ENCODE measurements around the gene CENPF.
A peak's percentile ranks its signal among the peaks of the same experiment; 100 is the strongest.
"Not testable (repeated sequence)": the region's sequence is repeated elsewhere in the genome, so short reads cannot be mapped to it uniquely, and the experiment has no call there.

CENPF gene, protein sequence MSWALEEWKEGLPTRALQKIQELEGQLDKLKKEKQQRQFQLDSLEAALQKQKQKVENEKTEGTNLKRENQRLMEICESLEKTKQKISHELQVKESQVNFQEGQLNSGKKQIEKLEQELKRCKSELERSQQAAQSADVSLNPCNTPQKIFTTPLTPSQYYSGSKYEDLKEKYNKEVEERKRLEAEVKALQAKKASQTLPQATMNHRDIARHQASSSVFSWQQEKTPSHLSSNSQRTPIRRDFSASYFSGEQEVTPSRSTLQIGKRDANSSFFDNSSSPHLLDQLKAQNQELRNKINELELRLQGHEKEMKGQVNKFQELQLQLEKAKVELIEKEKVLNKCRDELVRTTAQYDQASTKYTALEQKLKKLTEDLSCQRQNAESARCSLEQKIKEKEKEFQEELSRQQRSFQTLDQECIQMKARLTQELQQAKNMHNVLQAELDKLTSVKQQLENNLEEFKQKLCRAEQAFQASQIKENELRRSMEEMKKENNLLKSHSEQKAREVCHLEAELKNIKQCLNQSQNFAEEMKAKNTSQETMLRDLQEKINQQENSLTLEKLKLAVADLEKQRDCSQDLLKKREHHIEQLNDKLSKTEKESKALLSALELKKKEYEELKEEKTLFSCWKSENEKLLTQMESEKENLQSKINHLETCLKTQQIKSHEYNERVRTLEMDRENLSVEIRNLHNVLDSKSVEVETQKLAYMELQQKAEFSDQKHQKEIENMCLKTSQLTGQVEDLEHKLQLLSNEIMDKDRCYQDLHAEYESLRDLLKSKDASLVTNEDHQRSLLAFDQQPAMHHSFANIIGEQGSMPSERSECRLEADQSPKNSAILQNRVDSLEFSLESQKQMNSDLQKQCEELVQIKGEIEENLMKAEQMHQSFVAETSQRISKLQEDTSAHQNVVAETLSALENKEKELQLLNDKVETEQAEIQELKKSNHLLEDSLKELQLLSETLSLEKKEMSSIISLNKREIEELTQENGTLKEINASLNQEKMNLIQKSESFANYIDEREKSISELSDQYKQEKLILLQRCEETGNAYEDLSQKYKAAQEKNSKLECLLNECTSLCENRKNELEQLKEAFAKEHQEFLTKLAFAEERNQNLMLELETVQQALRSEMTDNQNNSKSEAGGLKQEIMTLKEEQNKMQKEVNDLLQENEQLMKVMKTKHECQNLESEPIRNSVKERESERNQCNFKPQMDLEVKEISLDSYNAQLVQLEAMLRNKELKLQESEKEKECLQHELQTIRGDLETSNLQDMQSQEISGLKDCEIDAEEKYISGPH (N-terminal part only)

DNA sequence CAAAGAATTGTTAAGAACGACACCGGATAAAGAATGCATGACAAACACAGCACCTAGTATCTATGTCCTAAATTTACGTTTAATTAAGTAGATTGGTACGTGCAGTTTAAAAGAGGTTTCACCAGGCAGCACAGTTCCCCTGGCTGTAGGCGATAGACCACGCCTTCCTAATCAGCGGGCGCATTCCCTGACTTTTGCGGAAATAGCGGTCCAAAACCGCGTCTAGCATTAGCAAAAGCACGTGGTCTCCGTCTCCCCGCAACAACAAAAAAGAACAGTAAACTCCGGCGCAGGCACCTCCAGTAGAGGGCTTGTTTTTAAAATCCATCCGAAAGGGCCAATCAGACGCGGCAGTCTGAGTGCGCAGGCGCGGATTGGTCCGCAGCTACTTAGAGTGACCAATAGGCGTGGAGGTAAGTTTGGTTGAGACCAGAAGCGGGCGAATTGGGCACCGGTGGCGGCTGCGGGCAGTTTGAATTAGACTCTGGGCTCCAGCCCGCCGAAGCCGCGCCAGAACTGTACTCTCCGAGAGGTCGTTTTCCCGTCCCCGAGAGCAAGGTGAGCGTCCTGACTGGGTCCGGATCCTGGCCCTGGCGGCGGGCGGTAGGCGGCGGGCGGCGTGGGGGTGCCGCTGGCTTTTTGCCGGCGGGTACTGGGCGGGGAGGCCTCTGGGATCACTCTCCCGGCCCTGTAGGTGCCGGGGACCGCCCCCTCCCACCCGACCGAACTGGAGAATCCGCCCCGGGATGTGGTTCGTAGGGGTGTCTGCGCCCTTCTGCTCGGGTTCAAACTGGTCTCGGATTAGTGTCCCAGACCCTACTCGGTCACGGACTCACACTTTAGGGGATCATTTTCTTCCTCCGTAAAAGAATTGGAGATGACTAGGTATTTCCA is at the start of gene CENPF:
TSS of gene CENPF (plus strand) at position 432 of the 894 bp plus-strand sequence. CDS start 10,560 bp downstream, outside the sequence.
- DNase-seq = peak; percentile 99

- DNase-seq = peak; percentile 88
Observed at GRCh38 chr1:214557952-214558735, 44.9 kb upstream of the CENPF start.

DNA sequence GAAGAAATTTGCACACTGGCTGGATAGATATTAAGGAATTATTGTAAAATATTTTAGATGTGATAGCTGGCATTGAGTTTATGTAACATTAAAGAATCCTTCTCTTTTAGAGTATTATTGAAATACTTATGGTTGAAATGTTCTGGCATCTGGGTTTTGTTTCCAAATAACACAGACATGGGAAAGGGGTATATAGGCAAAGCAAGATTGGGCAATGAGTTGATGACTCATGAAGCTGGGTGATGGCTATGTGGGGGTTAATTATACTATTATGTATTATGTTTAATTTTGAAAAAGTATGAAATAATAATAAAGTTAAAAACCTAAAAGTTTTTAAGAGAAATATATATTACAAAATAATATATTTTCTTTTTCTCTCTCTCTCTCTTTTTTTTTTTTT is 39.1 kb upstream of the CENPF start:
- peak; percentile 45 for DNase-seq

DNA sequence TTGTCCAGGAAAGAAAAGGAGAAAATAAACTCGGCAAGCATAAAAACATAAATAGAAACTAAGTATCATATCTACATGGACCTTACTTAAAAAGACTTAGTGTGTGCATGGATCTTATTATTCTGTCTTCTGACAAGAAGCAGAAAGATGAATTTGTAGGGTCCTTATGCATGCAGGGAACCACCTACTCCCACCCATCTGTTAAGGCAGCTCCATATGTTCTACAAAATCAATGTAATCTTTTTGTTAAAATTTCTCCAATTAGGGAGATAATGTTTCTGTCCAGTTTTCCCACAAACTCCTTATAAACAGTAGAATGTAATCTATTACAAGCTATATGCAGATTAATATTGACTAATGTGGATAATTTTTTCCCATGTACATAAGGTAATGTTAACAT is 37.7 kb upstream of the CENPF start:
- DNase-seq = no peak

- DNase-seq = peak; percentile 94
Observed at GRCh38 chr1:214566158-214567104, 36.6 kb upstream of the CENPF start.

DNA sequence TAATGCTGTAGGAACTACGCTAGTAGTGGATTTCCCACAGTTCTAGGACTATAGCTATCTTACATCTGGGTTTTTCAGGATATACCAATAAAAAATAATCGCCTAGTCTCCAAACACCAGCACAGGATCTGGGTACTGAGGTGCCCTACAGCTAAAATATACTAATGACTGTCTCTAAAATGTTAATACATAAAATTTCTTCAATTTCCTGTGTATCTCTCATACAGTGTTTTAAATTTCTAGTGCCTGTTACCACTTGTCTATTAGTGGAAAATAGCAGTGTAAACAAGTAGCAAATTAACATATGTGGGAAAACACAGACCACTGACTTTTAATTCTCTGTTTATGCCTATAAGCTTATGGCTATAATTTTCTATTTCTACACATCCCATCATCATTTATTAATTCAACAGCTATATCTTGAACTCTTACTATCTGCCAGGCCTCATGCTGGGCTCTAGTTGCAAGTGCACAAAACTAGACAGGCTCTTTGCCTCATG is 35.5 kb upstream of the CENPF start:
- DNase-seq = no peak

DNA sequence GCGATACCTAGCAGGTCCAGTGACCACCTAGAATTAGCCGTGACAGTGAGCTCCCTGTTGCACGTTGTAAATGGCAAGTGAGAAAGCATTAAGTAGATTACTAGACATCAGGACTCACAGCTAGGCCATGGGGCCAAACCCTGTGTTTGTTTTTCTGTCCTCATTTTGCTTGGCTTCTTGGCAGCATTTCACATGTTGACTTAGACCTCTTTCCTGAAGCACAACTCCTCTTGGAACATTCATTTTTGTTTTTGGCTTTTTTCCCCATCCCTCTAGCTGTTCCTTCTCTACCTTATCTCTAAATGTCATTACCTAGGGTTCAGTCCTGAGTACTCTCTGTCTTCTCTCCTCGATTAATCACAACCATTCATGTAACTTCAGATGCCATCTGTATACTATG is 34.7 kb upstream of the CENPF start:
- DNase-seq = no peak

- DNase-seq = peak; percentile 72
Observed at GRCh38 chr1:214569357-214570004, 33.5 kb upstream of the CENPF start.

- DNase-seq = peak; percentile 76
Observed at GRCh38 chr1:214570442-214570841, 32.6 kb upstream of the CENPF start.

GRCh38 chr1:214571281-214571680 is 31.7 kb upstream of the CENPF start:
- no peak for DNase-seq

DNA sequence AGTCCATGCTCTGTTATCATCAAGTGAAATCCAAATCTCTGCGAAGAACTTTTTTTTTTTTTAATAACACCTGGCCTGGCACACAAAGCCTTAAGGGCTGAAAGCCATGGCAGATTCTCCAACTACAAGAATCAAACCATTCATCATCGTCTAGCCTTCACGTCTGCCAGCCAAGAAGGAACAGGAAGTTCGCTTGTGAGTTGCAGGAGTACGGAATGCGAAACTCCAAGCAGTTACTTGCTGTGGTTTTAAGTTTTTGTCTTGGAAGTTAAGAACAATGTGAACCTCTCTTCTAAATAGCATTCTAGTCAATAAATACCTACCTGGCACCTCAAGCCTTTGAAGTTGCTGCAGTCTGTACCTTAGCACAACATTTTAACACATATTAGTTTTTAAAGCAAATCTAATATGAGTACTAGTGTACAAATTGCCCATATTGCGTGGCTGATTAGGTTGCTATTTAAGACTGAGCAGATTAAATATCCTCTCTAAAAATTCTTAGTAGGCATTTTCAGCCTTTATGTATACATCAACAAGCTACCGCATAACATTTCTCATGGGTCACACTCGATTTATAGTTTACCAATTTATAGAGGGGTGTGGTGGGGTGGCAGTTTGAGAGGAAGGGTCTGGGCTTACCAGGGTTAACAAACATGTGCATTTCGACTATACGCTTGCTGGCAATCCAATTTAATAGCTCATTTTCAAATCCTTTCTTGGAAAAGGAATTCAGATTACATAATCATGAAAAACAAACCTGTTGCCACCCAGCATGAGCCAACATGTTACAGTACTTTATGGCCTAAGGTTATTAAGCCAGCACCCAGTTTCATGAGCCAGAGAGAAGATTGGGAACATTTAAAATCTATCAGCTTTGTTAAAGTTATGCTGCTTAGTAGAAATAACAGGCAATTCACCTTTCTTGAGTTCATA is 29.3 kb upstream of the CENPF start:
- peak; percentile 46 for DNase-seq

- no peak for DNase-seq
Observed at GRCh38 chr1:214574598-214575411, 28.2 kb upstream of the CENPF start.

DNA sequence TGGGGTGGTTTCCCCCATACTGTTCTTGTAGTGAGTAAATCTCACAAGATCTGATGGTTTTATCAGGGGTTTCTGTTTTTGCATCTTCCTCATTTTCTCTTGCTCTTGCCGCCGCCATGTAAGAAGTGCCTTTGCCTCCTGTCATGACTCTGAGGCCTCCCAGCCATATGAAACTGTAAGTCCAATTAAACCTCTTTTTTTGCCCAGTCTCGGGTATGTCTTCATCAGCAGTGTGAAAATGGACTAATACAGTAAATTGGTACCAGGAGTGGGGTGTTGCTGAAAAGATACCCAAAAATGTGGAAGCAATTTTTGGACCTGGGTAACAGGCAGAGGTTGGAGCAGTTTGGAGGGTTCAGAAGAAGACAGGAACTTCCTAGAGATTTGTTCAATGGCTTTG is 26.9 kb upstream of the CENPF start:
- DNase-seq = not testable (repeated sequence)

DNA sequence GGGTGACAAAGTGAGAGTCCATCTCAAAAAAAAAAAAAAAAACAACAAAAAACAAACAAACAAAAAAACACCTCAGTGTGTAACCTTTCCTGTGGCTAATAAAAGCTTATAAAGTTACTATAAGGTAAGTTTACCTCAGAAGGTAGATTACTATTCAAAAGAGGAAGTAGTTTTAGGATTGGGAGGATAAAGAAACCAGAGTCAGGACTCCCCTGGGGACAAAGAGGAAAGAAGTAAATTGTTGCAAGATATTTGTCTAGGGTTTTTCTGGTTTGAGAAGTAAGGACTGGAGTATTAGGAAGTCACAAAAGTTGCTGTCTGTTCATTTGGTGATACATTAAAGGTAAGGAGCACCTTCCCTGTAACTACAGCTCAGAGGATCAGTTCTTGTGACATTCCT is 23.8 kb upstream of the CENPF start:
- DNase-seq = no peak

DNA sequence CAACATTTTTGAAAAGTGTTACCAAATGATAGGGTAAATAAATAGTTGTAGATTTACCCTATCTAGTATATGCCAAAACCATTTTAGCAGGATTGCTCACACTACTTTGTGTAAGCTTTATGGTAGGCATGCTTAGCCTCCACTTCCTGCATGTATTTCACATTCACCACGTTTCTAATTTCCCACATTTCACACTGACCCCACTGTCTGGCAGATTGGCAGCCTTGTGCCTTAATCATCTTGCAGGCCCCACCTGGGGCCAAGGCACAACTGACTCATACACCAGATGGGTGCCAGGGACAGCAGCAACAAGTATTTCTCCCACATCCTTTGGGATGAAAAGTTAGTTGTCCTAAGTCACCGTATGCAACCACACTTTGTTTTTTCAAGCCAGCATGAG is 21.2 kb upstream of the CENPF start:
- DNase-seq = peak; percentile 87

GRCh38 chr1:214582289-214582891 is 20.6 kb upstream of the CENPF start:
- DNase-seq = no peak

- no peak for DNase-seq
Observed at GRCh38 chr1:214583113-214583512, 19.9 kb upstream of the CENPF start.
